Right ventricle myocardium superior (tissue), 1 donor: ENCODE data around the gene RNASE4. TPM values are rescaled to one million over a fixed set of nuclear protein-coding genes. Genes with fewer than 3 reads are reported as not detected.
"Not testable (repeated sequence)": the region's sequence is repeated elsewhere in the genome, so short reads cannot be mapped to it uniquely, and the experiment has no call there.

Experiments
- ATAC-seq: fragments of 200-7000 bp; cut with Tn5 transposase; one replicate; pipeline ENCODE4 v1.9.1; 2020; ENCODE audit warnings: mild to moderate bottlenecking; ENCODE audit not compliant: poor library complexity
- DNase-seq: peaks from one replicate; pipeline ENCODE4 v3.0.0-alpha.2; 2020
- intact Hi-C: fragments of 100-400 bp; cut with DNase I; formaldehyde crosslinking; loops from one replicate; pipeline ENCODE4 v1.11.2; 2022
- total RNA-seq: library from RNA; stranded (reverse); fragmentation: NEBNext Ultra II Directional; extraction: Animal tissue kit (Norgen Biotek cat#: 25700); gene quantifications from one replicate; pipeline ENCODE4 v1.2.1, GENCODE V29; 2021
- donor health status: DM: no; HTN: yes; CAD: no; lungs with severe emphysema.

The RNASE4 gene
- total RNA-seq, 1 donor from 2014 or later, result 9.4 TPM

DNA sequence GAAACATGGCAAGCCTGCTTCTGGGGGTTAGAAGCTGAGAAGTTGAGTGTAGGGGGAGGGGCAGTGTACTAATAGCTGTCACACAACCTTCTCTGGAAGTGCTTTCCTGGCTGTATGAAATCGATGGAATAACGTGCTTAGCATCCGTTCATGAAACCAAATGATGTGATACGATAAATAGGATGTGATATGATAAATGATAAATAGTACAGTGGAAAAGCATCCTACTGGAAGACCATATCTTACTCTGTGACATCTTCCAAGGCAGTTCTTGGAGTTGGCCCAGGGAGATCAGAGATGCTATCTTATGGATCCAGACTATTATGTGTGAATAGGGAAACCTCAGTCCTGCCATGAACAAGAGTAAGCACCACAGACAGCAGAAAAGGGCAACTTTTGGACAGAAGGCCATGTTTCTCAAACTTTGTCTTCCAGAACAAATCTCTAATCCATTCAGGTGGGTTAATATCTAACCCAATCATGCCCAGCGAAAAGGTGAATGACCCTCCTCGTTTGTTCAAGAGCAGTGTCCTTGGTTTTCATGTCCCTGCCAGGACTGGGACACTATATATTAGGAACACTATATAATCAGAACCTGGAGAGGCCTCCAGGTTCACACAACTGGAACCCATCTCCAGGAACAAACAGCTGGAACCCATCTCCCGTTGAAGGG lies 3.9 kb downstream of the RNASE4 start, which contains the start of gene ANG:
Gene ANG, plus strand, starts transcription at position 598 of the 673 bp plus-strand sequence. CDS start 4,801 bp downstream, outside the sequence.
- DNase-seq, result no peak
- intact Hi-C loops, result loop anchor here (5.0 to 10.0 kb wide), 2 partner anchors 356 to 361 kb away; partner anchors contain the start of gene RNASE7
- ATAC-seq, result no peak

DNA sequence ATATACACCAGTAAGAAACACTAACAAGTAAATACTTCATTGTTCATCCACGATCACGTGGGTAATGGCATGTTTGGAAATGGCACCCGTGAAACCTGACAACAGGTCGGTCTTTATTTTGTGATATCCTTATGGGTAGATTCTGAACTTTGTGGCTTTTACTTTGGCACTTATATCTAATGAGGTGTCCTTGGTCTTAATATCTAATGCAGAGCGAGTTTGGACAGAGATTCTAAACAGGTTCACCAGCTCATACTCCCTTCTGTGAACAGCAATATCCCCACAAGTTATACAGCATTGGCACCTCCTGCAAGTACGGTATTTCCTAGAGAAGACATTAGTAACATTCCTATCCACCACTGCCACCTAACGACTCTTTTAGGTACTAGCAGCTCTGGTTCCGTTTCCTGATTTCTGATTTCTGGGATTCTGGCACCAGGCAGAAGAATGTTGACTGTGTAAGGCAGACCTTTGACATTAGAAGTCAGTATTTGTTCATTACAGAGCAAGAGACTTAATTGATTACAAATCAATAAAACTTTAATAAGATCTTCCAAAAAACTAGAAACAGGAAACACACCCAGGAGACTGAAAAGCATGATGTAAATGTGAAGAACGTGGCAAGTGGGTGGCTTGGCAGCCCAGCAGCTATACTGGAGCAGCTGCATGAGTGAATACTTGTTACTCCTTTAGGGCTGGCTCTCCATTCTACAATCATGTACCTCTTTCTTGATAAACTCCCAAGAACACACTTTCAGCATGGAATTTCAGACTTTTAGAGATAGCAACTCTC lies 6.7 kb downstream of the RNASE4 start:
- ATAC-seq (peak; percentile 92), DNase-seq (no peak)
- intact Hi-C loops, result loop anchor here (10.0 kb wide), 1 partner anchor 284 kb away; no protein-coding TSS in a partner anchor

DNA sequence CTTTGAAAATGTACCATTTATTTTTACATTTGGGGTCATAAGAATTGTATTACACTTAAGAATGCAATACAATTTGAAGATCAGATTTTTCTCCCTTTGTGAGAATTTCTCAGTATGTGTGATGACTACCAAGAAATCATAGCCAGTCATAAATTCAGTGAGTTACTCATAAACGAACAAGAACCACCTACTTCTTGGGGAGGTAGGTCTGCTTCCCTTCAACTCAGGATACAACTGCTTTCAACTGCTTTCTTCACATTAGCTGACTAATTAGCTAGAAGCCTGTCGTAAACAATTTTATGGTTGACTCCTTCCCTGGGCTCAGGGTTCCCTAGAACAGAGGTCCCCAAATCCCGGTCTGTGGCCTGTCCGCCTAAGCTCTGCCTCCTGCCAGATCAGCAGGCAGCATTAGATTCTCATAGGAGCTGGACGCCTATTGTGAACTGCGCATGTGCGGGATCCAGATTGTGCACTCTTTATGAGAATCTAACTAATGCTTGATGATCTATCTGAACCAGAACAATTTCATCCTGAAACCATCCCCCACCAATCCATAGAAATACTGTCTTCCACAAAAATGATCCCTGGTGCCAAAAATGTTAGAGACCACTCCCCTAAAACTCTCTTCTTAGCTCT lies 7.9 kb downstream of the RNASE4 start:
- intact Hi-C loops, result loop anchor here (2.0 to 10.0 kb wide), 2 partner anchors 165 to 283 kb away; no protein-coding TSS in a partner anchor
- DNase-seq, result no peak
- ATAC-seq, result no peak

DNA sequence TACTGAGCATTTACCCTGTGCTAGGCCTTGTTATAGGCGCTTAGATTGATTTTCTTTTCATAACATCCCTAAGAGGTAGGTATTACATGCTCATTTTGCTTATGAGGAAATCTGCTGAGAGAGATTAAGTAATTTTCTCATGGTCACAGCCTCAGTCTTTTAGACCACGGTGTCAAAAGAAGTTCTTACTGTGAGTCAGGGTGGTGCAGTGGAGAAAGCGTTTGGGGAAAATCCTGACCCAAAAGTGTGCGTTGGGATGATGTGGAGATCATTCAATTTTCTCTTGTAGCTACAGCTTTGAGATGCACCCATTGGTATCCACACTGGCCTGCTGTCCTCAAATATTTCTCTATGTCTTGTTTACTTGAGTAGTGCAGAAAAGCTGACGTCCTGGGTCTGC lies 12.4 kb downstream of the RNASE4 start:
- intact Hi-C loops, result loop anchor here (5.0 to 10.0 kb wide), 2 partner anchors 278 to 411 kb away; no protein-coding TSS in a partner anchor
- ATAC-seq, result no peak
- no peak for DNase-seq

DNA sequence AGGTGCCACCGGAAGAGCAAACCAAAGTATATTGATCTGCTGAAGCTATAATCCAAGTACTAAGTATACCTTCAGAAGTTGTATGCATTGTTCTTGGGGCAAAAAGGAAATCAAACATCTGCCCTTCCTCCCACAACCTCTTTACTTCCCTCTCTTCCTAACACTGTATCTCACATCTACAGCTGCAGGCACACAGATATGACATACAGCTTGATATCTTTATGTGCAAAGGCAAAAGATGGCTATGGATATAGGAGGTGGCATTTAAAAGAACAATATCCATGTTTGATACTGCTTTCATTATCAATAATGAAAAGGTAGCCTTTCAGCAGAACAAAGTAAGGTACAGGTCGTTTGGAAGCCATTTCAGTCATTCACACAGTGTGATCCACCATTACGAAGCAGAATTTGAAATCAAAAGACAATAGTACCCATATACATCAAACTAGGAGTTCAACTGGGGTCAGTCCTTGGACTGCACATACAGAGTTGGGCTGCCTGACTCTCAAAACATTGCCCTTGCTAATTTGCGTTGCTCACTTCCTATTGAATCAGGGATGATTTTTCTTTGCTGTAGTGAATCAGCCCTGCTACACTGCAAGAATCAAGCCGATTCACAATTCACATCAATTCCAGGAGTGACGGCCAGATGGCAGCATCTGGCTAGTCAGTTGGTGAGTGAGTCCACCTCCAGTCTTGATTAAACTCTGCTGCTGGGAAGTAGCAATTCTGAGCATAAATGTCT lies 13.1 kb downstream of the RNASE4 start:
- intact Hi-C loops, result loop anchor here (5.0 to 10.0 kb wide), 2 partner anchors 277 to 410 kb away; no protein-coding TSS in a partner anchor
- ATAC-seq (peak; percentile 94), DNase-seq (peak; percentile 68)

DNA sequence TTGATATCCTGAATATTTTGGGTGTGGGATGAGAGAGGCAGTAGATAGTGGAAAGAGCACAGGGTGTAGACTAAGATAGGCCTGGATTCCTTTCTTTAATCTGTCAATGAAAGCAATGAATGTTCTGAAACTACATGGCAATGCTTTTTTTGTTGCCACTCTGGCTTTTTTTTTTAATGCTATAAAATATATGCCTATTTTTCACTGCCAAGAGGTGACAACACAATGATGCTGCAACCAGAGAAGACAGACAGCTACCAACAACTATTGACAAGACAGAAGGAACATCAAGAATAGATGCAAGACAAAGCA lies 13.6 kb downstream of the RNASE4 start:
- DNase-seq, result no peak
- intact Hi-C loops, result loop anchor here (5.0 to 10.0 kb wide), 2 partner anchors 277 to 409 kb away; no protein-coding TSS in a partner anchor
- ATAC-seq, result no peak

DNA sequence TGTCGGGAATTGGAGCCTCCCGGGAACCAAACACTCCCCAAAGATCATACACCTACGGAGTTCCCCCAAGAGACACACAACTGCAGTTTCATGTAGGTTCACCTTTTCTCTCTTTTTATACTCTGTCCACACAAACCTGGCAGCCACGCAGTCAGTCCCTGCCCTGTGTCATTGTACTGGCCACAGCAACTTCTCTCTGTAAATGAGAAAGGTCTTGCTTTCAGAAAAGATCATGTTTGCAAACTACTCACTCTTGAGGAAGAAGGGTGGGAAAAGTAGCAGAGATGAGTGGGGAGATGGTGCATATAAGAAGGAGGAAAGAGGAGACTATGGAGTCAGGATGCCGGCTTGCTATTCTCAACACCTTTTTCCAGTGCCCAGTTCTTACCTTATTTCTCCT lies 14.6 kb downstream of the RNASE4 start:
- ATAC-seq (no peak), DNase-seq (no peak)
- intact Hi-C loops, result loop anchor here (5.0 to 10.0 kb wide), 2 partner anchors 276 to 408 kb away; no protein-coding TSS in a partner anchor

DNA sequence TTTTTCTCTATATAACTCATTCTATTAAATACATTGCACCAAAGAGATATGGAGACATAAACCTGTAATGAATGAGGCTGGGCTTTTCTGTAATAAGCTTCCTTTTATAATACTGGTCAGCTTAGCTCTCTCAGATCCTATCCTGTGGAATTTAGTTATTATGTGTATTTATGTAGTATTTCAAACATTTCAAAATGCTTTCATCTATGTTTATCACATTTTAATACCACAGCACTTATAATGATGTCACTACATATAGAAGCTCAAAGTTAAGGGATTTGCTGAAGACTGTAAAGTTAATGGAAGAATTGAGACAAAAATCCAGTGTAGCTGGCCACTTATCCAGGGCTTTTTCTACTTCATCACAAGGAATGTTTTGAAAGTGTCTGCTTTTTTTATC lies 15.6 kb downstream of the RNASE4 start:
- ATAC-seq, result no peak
- intact Hi-C loops, result loop anchor here (5.0 to 10.0 kb wide), 2 partner anchors 275 to 407 kb away; no protein-coding TSS in a partner anchor
- DNase-seq, result no peak

DNA sequence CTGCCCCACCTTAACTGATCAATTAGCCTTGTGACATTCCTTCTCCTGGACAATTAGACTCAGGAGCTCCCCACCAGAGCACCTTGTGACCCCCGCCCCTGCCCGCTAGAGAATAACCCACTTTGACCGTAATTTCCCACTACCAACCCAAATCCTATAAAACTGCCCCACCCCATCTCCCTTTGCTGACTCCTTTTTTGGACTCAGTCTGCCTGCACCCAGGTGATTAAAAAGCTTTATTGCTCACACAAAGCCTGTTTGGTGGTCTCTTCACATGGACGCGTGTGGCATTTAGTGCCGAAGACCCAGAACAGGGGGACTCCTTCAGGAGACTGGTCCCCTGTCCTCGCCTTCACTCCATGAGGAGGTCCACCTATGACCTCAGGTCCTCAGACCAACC lies 16.6 kb downstream of the RNASE4 start:
- DNase-seq, ATAC-seq, intact Hi-C loops: not testable (repeated sequence)

DNA sequence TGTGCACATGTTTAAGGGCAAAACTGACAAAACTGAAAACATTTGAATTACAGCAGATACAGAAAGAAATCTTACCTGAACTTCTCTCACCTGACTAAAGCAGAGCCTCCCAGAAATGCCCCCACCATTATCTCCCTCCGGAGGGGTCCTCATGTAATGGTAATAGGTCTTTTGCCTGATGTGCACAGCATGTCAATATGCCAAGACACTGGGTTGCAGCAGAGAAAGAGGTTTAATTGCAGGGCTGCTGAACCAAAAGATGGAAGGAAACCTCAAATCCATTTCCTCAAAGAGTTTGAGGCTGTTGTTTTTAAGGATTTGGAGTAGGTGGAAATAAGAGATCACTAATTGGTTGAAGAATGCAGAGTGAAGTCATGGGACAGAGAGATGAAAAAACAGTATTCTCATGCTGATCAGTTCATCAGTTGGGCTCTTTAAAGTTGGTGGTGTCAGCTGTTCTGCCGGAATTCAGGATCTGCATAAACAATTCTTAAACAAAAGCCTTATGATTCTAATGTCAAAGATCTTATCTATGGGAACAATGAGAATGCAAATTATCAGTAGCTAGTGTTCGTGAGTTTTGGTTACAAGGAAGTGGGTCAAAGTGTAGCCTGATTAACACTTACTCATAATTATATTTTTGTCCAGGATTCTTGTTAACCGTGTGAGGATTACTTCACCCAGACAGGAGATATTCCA lies 22.4 kb downstream of the RNASE4 start:
- ATAC-seq, result no peak
- intact Hi-C loops, result no loop called here

DNA sequence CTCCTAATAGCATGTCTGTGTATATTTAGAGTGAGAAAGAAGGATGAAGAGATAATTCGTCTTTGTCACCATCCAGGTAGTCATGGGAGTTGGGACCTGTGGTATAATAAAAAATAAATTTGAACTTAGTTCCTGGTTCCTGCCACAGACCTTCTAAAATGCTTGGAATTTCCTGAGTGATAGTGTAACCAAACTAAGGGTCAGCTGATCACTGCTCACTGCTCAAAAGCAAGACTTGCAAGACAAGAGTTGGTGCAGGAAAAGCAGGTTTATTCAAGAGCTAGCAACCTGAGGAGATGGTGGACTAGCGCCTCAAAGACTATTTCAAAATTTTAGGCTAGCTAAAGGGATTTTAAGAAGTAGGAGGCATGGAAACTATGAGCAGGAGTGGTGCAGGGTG lies 23.3 kb downstream of the RNASE4 start:
- ATAC-seq (no peak), DNase-seq (no peak)
- intact Hi-C loops, result no loop called here

More for the DNA sequence above, 22.4 kb downstream of the RNASE4 start:
- no peak for DNase-seq

DNA sequence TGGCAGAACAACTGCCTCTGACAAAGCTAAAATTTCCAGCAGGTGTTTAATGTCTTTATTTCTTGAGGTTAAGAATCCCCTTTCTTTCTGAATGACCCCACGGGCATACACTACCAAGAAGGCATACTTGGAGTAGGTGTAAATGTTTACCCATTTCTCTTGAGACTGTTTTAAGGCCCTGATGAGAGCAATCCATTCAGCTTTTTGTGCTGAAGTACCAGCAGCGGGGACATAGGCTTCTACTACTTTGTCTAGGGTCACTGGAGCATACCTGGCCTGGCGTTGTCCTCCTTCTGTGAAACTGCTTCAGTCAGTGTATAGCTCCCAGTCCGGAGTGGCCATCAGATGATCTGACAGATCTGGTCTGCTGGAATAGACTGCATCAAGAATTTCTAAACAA lies 26.9 kb downstream of the RNASE4 start:
- no peak for ATAC-seq
- intact Hi-C loops, result no loop called here
- DNase-seq, result no peak

DNA sequence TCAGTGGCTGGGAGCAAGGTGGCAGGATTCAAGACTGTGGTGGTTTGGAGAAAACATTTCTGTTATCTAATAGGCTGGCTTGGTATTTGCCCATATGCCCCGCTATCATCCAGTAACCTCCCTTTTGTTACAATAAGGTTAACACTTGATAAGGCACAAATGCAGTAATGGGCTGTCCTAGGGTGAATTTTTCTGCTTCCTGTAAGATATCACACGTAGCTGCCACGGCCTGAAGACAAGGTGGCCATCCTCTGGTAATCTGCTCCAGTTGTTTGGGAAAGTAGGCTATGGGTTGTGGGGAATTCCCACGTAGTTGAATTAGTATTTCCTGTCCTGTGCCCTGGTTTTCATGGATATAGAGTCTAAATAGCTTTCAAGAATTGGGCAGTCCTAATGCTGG lies 27.3 kb downstream of the RNASE4 start:
- intact Hi-C loops, result no loop called here
- DNase-seq, result no peak
- no peak for ATAC-seq

DNA sequence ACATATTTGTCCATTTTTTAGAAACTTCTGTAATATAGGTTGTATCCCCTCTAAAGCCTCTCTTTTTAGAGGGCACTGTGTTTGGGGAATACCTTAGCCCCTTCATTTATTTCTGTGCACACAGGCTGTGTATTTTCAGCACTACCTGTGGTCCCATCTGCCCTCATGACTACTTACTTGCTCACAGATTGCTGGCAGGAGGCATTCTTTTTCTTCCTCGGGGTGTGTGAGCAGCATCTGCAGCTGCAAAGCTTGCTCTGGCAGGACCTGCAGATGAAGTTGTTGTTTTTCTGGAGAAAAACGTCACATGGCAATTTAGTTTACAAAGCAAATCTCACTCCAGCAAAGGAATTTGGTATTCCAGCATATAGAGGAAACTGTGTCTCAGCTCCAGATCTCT lies 28.5 kb downstream of the RNASE4 start:
- DNase-seq (no peak), ATAC-seq (no peak)
- intact Hi-C loops, result no loop called here

DNA sequence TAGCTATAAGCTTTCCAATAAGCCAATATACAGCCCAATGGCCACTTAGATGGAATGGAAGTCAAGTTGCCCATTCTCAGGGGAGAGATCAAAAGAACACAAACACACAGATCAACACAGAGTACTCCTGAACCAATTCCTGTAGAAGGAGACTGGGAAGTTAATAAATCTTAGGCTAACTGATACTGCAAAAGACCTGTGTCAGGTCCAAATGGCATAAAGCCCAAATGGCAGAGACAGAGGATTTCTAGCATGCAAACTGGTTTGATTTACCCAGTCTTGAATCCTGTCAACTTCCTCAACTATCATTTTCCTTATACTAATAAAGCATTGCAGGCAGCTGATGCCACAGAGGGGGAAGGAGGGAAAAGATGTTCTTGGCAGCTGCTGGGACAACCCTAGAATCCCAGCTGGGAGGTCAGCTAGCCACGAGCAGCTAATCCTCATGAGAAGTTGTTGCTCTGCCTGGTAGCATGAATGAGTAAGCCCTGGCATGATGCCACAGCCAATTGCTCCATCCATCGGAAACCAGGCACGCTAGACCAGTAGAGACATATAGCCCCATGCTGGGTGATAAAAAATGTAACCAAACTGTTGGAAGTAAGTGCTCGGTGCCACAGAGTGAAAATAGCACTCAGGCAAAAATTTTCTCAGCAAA lies 30.4 kb downstream of the RNASE4 start:
- intact Hi-C loops, result no loop called here
- ATAC-seq (peak; percentile 87), DNase-seq (peak; percentile 87)

DNA sequence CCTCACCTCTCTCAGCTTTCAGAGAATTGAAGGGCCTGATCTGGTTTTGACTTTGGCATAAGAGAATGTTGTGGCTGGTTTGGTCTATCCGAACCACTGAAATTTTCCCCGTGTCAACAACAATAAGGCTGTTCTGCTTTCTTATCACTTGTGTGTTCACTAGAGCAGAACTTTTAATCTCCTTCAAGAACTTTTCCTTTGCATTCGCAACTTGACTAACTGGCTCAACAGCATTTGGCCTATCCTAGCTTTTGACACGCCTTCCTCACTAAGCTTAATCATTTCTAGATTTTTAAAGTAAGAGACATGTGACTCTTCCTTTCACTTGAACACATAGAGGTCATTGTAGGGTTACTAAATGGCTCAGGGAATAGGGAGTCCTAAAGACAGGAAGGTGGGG lies 35.4 kb downstream of the RNASE4 start:
- DNase-seq, result no peak
- no peak for ATAC-seq
- intact Hi-C loops, result no loop called here

DNA sequence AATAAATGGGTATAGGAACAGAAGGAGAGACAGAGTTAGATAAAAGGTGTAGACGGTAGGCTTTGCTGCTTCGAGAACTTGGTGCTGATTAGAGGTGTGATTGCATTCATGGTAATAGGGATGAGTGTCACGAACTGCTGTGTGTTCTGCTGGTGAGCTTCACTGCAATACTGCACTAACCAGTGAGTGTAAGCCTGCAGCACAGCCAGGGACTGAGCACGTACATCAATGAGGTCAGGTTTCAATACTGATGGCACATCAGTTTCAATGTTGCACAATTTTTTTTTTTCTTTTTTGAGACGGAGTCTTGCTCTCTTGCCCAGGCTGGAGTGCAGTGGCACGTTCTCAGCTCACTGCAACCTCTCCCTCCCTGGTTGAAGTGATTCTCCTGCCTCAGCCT lies 36.4 kb downstream of the RNASE4 start:
- ATAC-seq (no peak), DNase-seq (no peak)
- intact Hi-C loops, result no loop called here
